ENCODE results near the gene FOXA3.

DNA sequence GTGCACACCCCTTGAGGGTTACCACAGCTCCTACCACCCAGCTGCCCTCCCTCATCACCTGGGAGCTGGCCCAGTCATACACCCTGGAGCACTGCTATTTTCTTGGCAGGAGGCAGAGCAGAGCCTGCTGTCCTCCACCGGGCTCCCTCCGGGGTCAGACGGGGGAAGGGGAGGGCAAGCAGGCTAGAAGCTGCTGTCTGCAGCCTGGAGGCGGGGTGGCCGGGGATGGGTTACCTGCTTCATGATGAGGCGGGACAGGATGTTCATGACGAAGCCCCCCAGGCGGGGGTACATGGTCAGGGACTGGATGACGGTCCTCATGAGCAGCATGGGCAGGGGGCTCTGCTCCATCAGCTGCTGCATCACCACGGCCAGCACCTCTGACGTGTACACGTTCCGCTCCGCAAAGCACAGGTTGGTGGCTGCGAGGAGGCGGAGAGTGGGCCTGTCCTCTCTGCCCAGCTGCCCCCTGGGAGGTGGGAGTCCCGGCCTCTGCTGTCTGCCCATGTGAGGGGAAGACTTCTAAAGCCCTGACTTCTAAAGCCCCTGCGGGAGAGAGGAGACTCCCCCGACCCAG lies 46.3 kb upstream of the FOXA3 start:
- TF ChIP-seq, protein P1, sequence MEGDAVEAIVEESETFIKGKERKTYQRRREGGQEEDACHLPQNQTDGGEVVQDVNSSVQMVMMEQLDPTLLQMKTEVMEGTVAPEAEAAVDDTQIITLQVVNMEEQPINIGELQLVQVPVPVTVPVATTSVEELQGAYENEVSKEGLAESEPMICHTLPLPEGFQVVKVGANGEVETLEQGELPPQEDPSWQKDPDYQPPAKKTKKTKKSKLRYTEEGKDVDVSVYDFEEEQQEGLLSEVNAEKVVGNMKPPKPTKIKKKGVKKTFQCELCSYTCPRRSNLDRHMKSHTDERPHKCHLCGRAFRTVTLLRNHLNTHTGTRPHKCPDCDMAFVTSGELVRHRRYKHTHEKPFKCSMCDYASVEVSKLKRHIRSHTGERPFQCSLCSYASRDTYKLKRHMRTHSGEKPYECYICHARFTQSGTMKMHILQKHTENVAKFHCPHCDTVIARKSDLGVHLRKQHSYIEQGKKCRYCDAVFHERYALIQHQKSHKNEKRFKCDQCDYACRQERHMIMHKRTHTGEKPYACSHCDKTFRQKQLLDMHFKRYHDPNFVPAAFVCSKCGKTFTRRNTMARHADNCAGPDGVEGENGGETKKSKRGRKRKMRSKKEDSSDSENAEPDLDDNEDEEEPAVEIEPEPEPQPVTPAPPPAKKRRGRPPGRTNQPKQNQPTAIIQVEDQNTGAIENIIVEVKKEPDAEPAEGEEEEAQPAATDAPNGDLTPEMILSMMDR (conservative IDR thresholded peaks at IDR 0.05) = no peak
- no peak for TF ChIP-seq ZFX (IDR thresholded peaks at IDR 0.05)

Data from C4-2B (cell line).